ENCODE data around the gene IQSEC3.

GRCh38 chr12:113347-113746 lies 46.8 kb downstream of the IQSEC3 start:
- TF ChIP-seq CTCF (conservative IDR thresholded peaks at IDR 0.05) (no peak), ZFX (IDR thresholded peaks at IDR 0.05) (no peak)
